Activated CD8-positive, alpha-beta T cell treated with anti-CD3 and anti-CD28 coated beads for 36 hours (primary cell): ENCODE data around the gene NEUROD2. TPM values are rescaled to one million over a fixed set of nuclear protein-coding genes. Genes with fewer than 3 reads are reported as not detected.

Source experiments
- ATAC-seq: fragments of 200-7000 bp; cut with Tn5 transposase; one replicate; pipeline ENCODE4 v1.10.0; 2021; ENCODE audit warnings: mild to moderate bottlenecking, moderate library complexity
- CTCF ChIA-PET: fragments of 350-600 bp; sonication (Branson Sonifier 250); formaldehyde crosslinking; loops from one replicate; lab custom pipeline; 2021; ENCODE audit warnings: antibody characterized with exemption; lab: Charles Lee
- POLR2A ChIA-PET: fragments of 350-600 bp; sonication (Branson Sonifier 250); formaldehyde crosslinking; loops from one replicate; lab custom pipeline; 2021; ENCODE audit warnings: antibody characterized with exemption; lab: Charles Lee
- DNase-seq: peaks from one replicate; pipeline ENCODE4 v3.0.0-alpha.2; 2020
- H3K27ac Mint-ChIP-seq: one replicate; pipeline ENCODE4 v1.8.0; 2021; ENCODE audit warnings: mild to moderate bottlenecking, mixed read lengths
- H3K27me3 Mint-ChIP-seq: one replicate; pipeline ENCODE4 v1.8.0; 2021; ENCODE audit warnings: mixed read lengths
- H3K36me3 Mint-ChIP-seq: one replicate; pipeline ENCODE4 v1.8.0; 2021; ENCODE audit warnings: low read depth, mixed read lengths
- H3K4me1 Mint-ChIP-seq: one replicate; pipeline ENCODE4 v1.8.0; 2021; ENCODE audit warnings: low read depth, mixed read lengths
- H3K4me3 Mint-ChIP-seq: one replicate; pipeline ENCODE4 v1.8.0; 2021; ENCODE audit warnings: mild to moderate bottlenecking, moderate library complexity, mixed read lengths
- H3K9me3 Mint-ChIP-seq: one replicate; pipeline ENCODE4 v1.8.0; 2021; ENCODE audit warnings: mixed read lengths
- CTCF ChIP-seq: fragments of 200-600 bp; IDR thresholded peaks from one replicate; pipeline ENCODE4 v1.8.0; 2022; ENCODE audit warnings: antibody characterized with exemption, mild to moderate bottlenecking
- intact Hi-C: fragments of 100-400 bp; cut with micrococcal nuclease; formaldehyde crosslinking; loops from one replicate; pipeline ENCODE4 v1.10.0; 2022
- total RNA-seq, 2 experiments: library from RNA; stranded (reverse); gene quantifications; one replicate each; pipeline ENCODE4 v1.2.3, GENCODE V29; 2021

The NEUROD2 gene
- total RNA-seq, 2 experiments from 2014 or later: not detected

- no peaks in the 10 kb centered on the region for H3K27me3 Mint-ChIP-seq
- intact Hi-C loops: no loop called here
- no peak for DNase-seq
- no peaks in the 10 kb centered on the region for H3K36me3 Mint-ChIP-seq
- H3K4me3 Mint-ChIP-seq: no peak overlapping the region
- ATAC-seq: no peak
- ChIA-PET CTCF (interaction anchor here (0.8 to 5.7 kb wide), 4 partner anchors 14 to 74 kb away, joined by 3 to 34 read pairs (median 5); no protein-coding TSS in a partner anchor), POLR2A (no interaction called here)
- no peaks in the 10 kb centered on the region for H3K4me1 Mint-ChIP-seq
- no peak for TF ChIP-seq CTCF
- H3K9me3 Mint-ChIP-seq: no peaks in the 10 kb centered on the region
- H3K27ac Mint-ChIP-seq: no peak overlapping the region
Measured at GRCh38 chr17:39580082-39580468, 27.6 kb downstream of the NEUROD2 start.

GRCh38 chr17:39579318-39580081 is 28.2 kb downstream of the NEUROD2 start:
- Mint-ChIP-seq H3K4me1 (no peaks in the 10 kb centered on the region), H3K27ac (no peak overlapping the region), H3K36me3 (no peaks in the 10 kb centered on the region), H3K27me3 (peaks cover 2% of the 10 kb centered on the region), H3K9me3 (no peaks in the 10 kb centered on the region), H3K4me3 (no peak overlapping the region)
- ATAC-seq: no peak
- intact Hi-C loops: no loop called here
- no peak for TF ChIP-seq CTCF
- ChIA-PET POLR2A (no interaction called here), CTCF (interaction anchor here (1.1 to 5.7 kb wide), 4 partner anchors 13 to 74 kb away, joined by 3 to 34 read pairs (median 4); no protein-coding TSS in a partner anchor)
- no peak for DNase-seq

- intact Hi-C loops: no loop called here
- Mint-ChIP-seq H3K27me3 (peaks cover 5% of the 10 kb centered on the region), H3K27ac (no peak overlapping the region), H3K36me3 (no peaks in the 10 kb centered on the region), H3K4me3 (no peak overlapping the region), H3K9me3 (no peaks in the 10 kb centered on the region), H3K4me1 (peaks cover 3% of the 10 kb centered on the region)
- ATAC-seq (no peak), DNase-seq (no peak)
- POLR2A ChIA-PET: no interaction called here
- CTCF ChIA-PET: interaction anchor here (0.9 to 5.7 kb wide), 5 partner anchors 16 to 75 kb away, joined by 3 to 34 read pairs (median 4); no protein-coding TSS in a partner anchor
- TF ChIP-seq CTCF: no peak
Measured at GRCh38 chr17:39578272-39578671, 29.4 kb downstream of the NEUROD2 start.

DNA sequence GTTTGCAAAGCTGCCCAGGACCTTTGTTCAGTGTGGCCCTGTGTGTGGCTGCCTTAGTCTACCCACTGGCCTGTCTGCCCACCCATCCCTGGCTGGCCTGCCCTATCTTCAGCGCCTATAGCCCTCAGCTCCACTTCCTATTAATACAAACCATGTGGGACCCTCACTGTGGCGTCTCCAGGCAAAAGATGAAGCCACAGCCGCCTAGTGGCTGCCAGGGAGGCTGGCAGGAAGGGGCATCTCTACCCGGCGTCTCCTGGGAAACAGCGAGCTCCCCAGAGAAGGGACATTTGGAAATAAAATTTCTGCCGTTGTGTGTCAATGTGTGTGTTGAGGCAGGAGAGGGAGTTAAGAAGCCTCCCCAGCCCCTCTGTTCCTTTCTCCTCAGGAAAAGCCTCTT is 31.5 kb downstream of the NEUROD2 start:
- peak; percentile 64 for TF ChIP-seq CTCF
- H3K36me3 Mint-ChIP-seq: peaks cover 8% of the 10 kb centered on the region
- peaks cover 7% of the 10 kb centered on the region for H3K27me3 Mint-ChIP-seq
- intact Hi-C loops: no loop called here
- CTCF ChIA-PET: interaction anchor here (0.6 to 5.7 kb wide), 11 partner anchors 9 to 320 kb away, joined by 3 to 34 read pairs (median 3); no protein-coding TSS in a partner anchor
- peak; percentile 14 for DNase-seq
- POLR2A ChIA-PET: no interaction called here
- H3K4me1 Mint-ChIP-seq: peaks cover 3% of the 10 kb centered on the region
- no peak for ATAC-seq
- no peak overlapping the region for H3K4me3 Mint-ChIP-seq
- no peak overlapping the region for H3K27ac Mint-ChIP-seq
- H3K9me3 Mint-ChIP-seq: peaks cover 3% of the 10 kb centered on the region
